GM19467 (cell line): ENCODE data around the gene NTRK1.

Source experiments
- ATAC-seq: cut with Tn5 transposase; IDR thresholded peaks from one replicate; pipeline ENCODE4 v1.9.1; 2021; ENCODE audit warnings: mild to moderate bottlenecking, moderate library complexity; ENCODE audit not compliant: unreplicated experiment

The NTRK1 gene

GRCh38 chr1:156836892-156837291, 23.8 kb upstream of the NTRK1 start:
- ATAC-seq = no peak

- ATAC-seq = no peak
Observed at GRCh38 chr1:156838972-156839371, 21.7 kb upstream of the NTRK1 start.

GRCh38 chr1:156839426-156840109, 21.1 kb upstream of the NTRK1 start:
- ATAC-seq = no peak

- no peak for ATAC-seq
Observed at GRCh38 chr1:156840186-156840897, 20.3 kb upstream of the NTRK1 start.

- no peak for ATAC-seq
Observed at GRCh38 chr1:156840898-156841279, 19.8 kb upstream of the NTRK1 start.

- no peak for ATAC-seq
Observed at GRCh38 chr1:156841295-156841855, 19.3 kb upstream of the NTRK1 start.

- ATAC-seq = no peak
Observed at GRCh38 chr1:156842618-156843300, 17.9 kb upstream of the NTRK1 start.

- no peak for ATAC-seq
Observed at GRCh38 chr1:156844102-156844501, 16.6 kb upstream of the NTRK1 start.

- no peak for ATAC-seq
Observed at GRCh38 chr1:156844638-156845037, 16.0 kb upstream of the NTRK1 start.

GRCh38 chr1:156845055-156845952, 15.4 kb upstream of the NTRK1 start:
- ATAC-seq = no peak

- no peak for ATAC-seq
Observed at GRCh38 chr1:156845953-156846545, 14.6 kb upstream of the NTRK1 start.

GRCh38 chr1:156846643-156847042, 14.0 kb upstream of the NTRK1 start:
- ATAC-seq = no peak

- no peak for ATAC-seq
Observed at GRCh38 chr1:156847591-156848460, 12.8 kb upstream of the NTRK1 start.

GRCh38 chr1:156848461-156849150, 12.1 kb upstream of the NTRK1 start:
- ATAC-seq = no peak

- no peak for ATAC-seq
Observed at GRCh38 chr1:156849151-156849496, 11.5 kb upstream of the NTRK1 start.

GRCh38 chr1:156851779-156852417, 8.8 kb upstream of the NTRK1 start:
- ATAC-seq = no peak

- no peak for ATAC-seq
Observed at GRCh38 chr1:156852418-156852874, 8.2 kb upstream of the NTRK1 start.

GRCh38 chr1:156853761-156854160, 6.9 kb upstream of the NTRK1 start:
- no peak for ATAC-seq
